K562 (cell line): ENCODE measurements around the gene VDAC1. TPM values are rescaled to one million over a fixed set of nuclear protein-coding genes. Genes with fewer than 3 reads are reported as not detected.

ENCODE experiments used
- ATAC-seq: fragments of 200-7000 bp; cut with Tn5 transposase; 3 replicates; pipeline ENCODE4 v1.9.1; 2020; ENCODE audit warnings: moderate library complexity
- BruUV-seq: library from RNA; stranded (reverse); fragments of 400-500 nt; replicated peaks from 2 replicates; lab custom pipeline; 2021; lab: Mats Ljungman, UMichigan
- CTCF ChIA-PET: fragments of 300-600 bp; formaldehyde crosslinking; extraction: SDS; loops from one replicate; lab custom pipeline; 2021; ENCODE audit warnings: low intra/inter-chr PET ratio; lab: Yijun Ruan, JAX
- POLR2A ChIA-PET: fragments of 300-600, 350-650 bp; sonication (Branson Sonifier 250); formaldehyde crosslinking; extraction: SDS; loops from one replicate; lab custom pipeline; 2021; ENCODE audit warnings: antibody characterized with exemption, inconsistent platforms; lab: Yijun Ruan, JAX
- DNase-seq, 4 experiments: peaks; one replicate each; pipeline versions ENCODE4 v3.0.0 to v3.0.0-alpha.2; 2011 to 2018; ENCODE audit warnings: low spot score in 3 of 4, mixed read lengths in 3 of 4; ENCODE audit errors: extremely low read depth in 1 of 4
- FAIRE-seq: peaks from 2 replicates; lab custom pipeline; 2011; peaks lifted over from hg19 to GRCh38; lab: Jason Lieb, UNC
- H2AFZ ChIP-seq: 2 replicates; pipeline ENCODE4 v1.6.0; 2011; ENCODE audit warnings: low read depth, low read length, control low read depth, inconsistent platforms
- H3K27ac ChIP-seq: fragments of 200-600 bp; 3 replicates; pipeline ENCODE4 v1.8.0; 2011; ENCODE audit warnings: low read depth, mild to moderate bottlenecking, control low read depth, inconsistent platforms, low read length, moderate library complexity, mixed read lengths; ENCODE audit errors: extremely low read depth
- H3K27me3 ChIP-seq, 2 experiments: fragments of 300-600 bp in 1 of 2; 2 replicates in 1 of 2; 3 replicates in 1 of 2; pipeline versions ENCODE4 v1.6.0 to v1.8.0; 2011; ENCODE audit warnings: inconsistent platforms in 2 of 2, low read length in 2 of 2, mild to moderate bottlenecking in 1 of 2, mixed read lengths in 1 of 2, moderate library complexity in 1 of 2; ENCODE audit not compliant: control insufficient read depth in 2 of 2, insufficient read depth in 2 of 2
- H3K36me3 ChIP-seq: fragments of 300-600 bp; 3 replicates; pipeline ENCODE4 v1.8.0; 2011; ENCODE audit warnings: mild to moderate bottlenecking, low read length, inconsistent platforms; ENCODE audit not compliant: control insufficient read depth, insufficient read depth
- H3K4me1 ChIP-seq, 2 experiments: fragments of 200-600 bp in 1 of 2; replicated peaks in 1 of 2; 2 replicates in 1 of 2; 3 replicates in 1 of 2; pipeline versions ENCODE4 v1.5.1 to v1.8.0; 2011; ENCODE audit warnings: inconsistent platforms in 2 of 2, low read length in 2 of 2, mild to moderate bottlenecking in 1 of 2, mixed read lengths in 1 of 2, moderate library complexity in 1 of 2; ENCODE audit not compliant: control insufficient read depth in 2 of 2, insufficient read depth in 2 of 2
- H3K4me2 ChIP-seq: 2 replicates; pipeline ENCODE4 v1.6.1; 2011; ENCODE audit warnings: low read length, control low read depth, inconsistent platforms, mixed read lengths; ENCODE audit not compliant: insufficient read depth
- H3K4me3 ChIP-seq: fragments of 200-600 bp; sonication (generic), shearing (Covaris generic); 2 replicates; pipeline ENCODE4 v1.5.1; 2016; ENCODE audit warnings: control low read depth, inconsistent platforms
- H3K79me2 ChIP-seq: fragments of 200-600 bp; 3 replicates; pipeline ENCODE4 v1.8.0; 2011; ENCODE audit warnings: low read length, inconsistent platforms; ENCODE audit not compliant: control insufficient read depth, insufficient read depth
- H3K9ac ChIP-seq, 2 experiments: 2 replicates each; pipeline versions ENCODE4 v1.6.0 to v1.6.1; 2011; ENCODE audit warnings: low read depth in 2 of 2, low read length in 2 of 2, control low read depth in 1 of 2, inconsistent platforms in 1 of 2, mild to moderate bottlenecking in 1 of 2, mixed read lengths in 1 of 2; ENCODE audit not compliant: insufficient read depth in 1 of 2
- H3K9me1 ChIP-seq: one replicate; pipeline ENCODE4 v1.6.0; 2011; ENCODE audit warnings: inconsistent platforms, mild to moderate bottlenecking, low read length, moderate library complexity; ENCODE audit not compliant: control insufficient read depth, insufficient read depth
- H3K9me3 ChIP-seq: replicated peaks from 2 replicates; pipeline ENCODE4 v1.5.1; 2011; ENCODE audit warnings: low read depth, low read length, inconsistent platforms; ENCODE audit not compliant: control insufficient read depth, insufficient read depth
- H4K20me1 ChIP-seq: replicated peaks from 2 replicates; pipeline ENCODE4 v1.6.1; 2011; ENCODE audit warnings: low read length, inconsistent platforms, mixed read lengths; ENCODE audit not compliant: control insufficient read depth, insufficient read depth
- DNMT1 ChIP-seq: fragments of 450-650 bp; IDR thresholded peaks from 2 replicates; pipeline ENCODE4 v1.6.1; 2016; ENCODE audit warnings: antibody characterized with exemption, mild to moderate bottlenecking
- E2F8 ChIP-seq: fragments of 450-650 bp; IDR thresholded peaks from 2 replicates; pipeline ENCODE4 v1.7.1; 2018; ENCODE audit warnings: mild to moderate bottlenecking, low read depth; ENCODE audit not compliant: partially characterized antibody
- LCOR ChIP-seq: sonication (generic); formaldehyde crosslinking; IDR thresholded peaks from 2 replicates; pipeline ENCODE4 v1.8.0; 2022; ENCODE audit warnings: mild to moderate bottlenecking, missing genetic modification reagents
- MED1 ChIP-seq: sonication (generic); formaldehyde crosslinking; IDR thresholded peaks from 2 replicates; pipeline ENCODE4 v1.8.1; 2023; ENCODE audit warnings: missing genetic modification reagents, borderline replicate concordance
- MXD1 ChIP-seq: fragments of 250-450 bp; sonication (Bioruptor Pico); IDR thresholded peaks from 2 replicates; pipeline ENCODE4 v1.8.0; 2021; ENCODE audit warnings: borderline replicate concordance, mild to moderate bottlenecking, moderate library complexity; ENCODE audit not compliant: poor library complexity, severe bottlenecking
- NEUROD1 ChIP-seq: fragments of 150-350 bp; IDR thresholded peaks from 2 replicates; pipeline ENCODE4 v1.6.1; 2014; ENCODE audit warnings: borderline replicate concordance, low read length, low read depth; ENCODE audit not compliant: partially characterized antibody
- PHF8 ChIP-seq: fragments of 200-600 bp; sonication (generic); IDR thresholded peaks from 2 replicates; pipeline ENCODE4 v1.6.1; 2012; ENCODE audit warnings: mixed run types, mild to moderate bottlenecking, inconsistent platforms, low read length, moderate library complexity, borderline replicate concordance
- RCOR1 ChIP-seq, 2 experiments: IDR thresholded peaks; 2 replicates each; pipeline ENCODE4 v1.6.1; 2012; ENCODE audit warnings: low read depth in 2 of 2, low read length in 2 of 2, borderline replicate concordance in 1 of 2, improper control_type of control experiment in 1 of 2
- SOX6 ChIP-seq: fragments of 450-650 bp; IDR thresholded peaks from 2 replicates; pipeline ENCODE4 v1.6.1; 2014; ENCODE audit warnings: mild to moderate bottlenecking
- TFAP4 ChIP-seq: sonication (generic); formaldehyde crosslinking; IDR thresholded peaks from 2 replicates; pipeline ENCODE4 v1.8.0; 2022; ENCODE audit warnings: missing genetic modification reagents, mild to moderate bottlenecking, moderate library complexity, borderline replicate concordance
- TRIM28 ChIP-seq: fragments of 450-650 bp; IDR thresholded peaks from 2 replicates; pipeline ENCODE4 v1.6.1; 2017
- ZFPM2 ChIP-seq: fragments of 250-450 bp; sonication (Bioruptor Pico); IDR thresholded peaks from 2 replicates; pipeline ENCODE4 v1.5.1; 2022; ENCODE audit warnings: mild to moderate bottlenecking
- ZHX1 ChIP-seq: fragments of 150-350 bp; conservative IDR thresholded peaks from 2 replicates; pipeline ENCODE4 v1.6.1; 2014; ENCODE audit warnings: low read length
- ZNF263 ChIP-seq: sonication (generic); formaldehyde crosslinking; IDR thresholded peaks from 2 replicates; pipeline ENCODE4 v1.8.0; 2022; ENCODE audit warnings: mild to moderate bottlenecking, missing genetic modification reagents, borderline replicate concordance
- ZNF511 ChIP-seq: sonication (generic); formaldehyde crosslinking; IDR thresholded peaks from 2 replicates; pipeline ENCODE4 v1.8.0; 2022; ENCODE audit warnings: mild to moderate bottlenecking, missing genetic modification reagents
- WGBS: fragments of 100-300 bp; shearing (Covaris generic); methylation state at CpG from one replicate; pipeline ENCODE4 v1.1.6; 2016; ENCODE audit warnings: low coverage, mixed read lengths; ENCODE audit not compliant: insufficient coverage; ENCODE audit errors: missing lambda C conversion rate; 5-methylcytosine and 5-hydroxymethylcytosine counted together
- in situ Hi-C: fragments of 300-500 bp; cut with MboI; formaldehyde crosslinking; loops from 4 replicates; pipeline ENCODE4 v1.15.0; 2018; ENCODE audit warnings: inconsistent platforms, mixed read lengths
- intact Hi-C: fragments of 100-400 bp; cut with micrococcal nuclease; formaldehyde crosslinking; loops from 2 replicates; pipeline ENCODE4 v1.14.2; 2022
- polyA plus RNA-seq, 8 experiments: library from polyadenylated mRNA; depleted of rRNA in 4 of 8; stranded (reverse) in 5 of 8; unstranded in 3 of 8; fragments of >200 nt; fragmentation: Nextera tagmentation in 2 of 8; fragmentation: Illumina TruSeq in 1 of 8; extraction: Ambion mirVana in 2 of 8; extraction: Trizol in 1 of 8; gene quantifications; 2 replicates each; pipeline versions ENCODE4 v1.2.1 to v1.2.3, GENCODE V29; 2011 to 2014; ENCODE audit warnings: inconsistent platforms in 1 of 8, missing spikeins in 1 of 8
- total RNA-seq, 7 experiments: library from RNA; depleted of rRNA in 6 of 7; stranded (reverse); fragments of >200 nt in 6 of 7; fragmentation: Illumina TruSeq in 2 of 7; extraction: Trizol in 2 of 7; gene quantifications; 2 replicates each; pipeline versions ENCODE4 v1.2.1 to v1.2.3, GENCODE V29; 2011 to 2021; ENCODE audit warnings: low replicate concordance in 1 of 7

Gene VDAC1
- total and polyA plus RNA-seq, 9 of the 15 experiments (the other 6 are each of a cell fraction or from before 2014, with no cell fraction given) = 168 to 366 (median 293) TPM

GRCh38 chr5:133959643-133960042, 45.1 kb downstream of the VDAC1 start:
- Histone ChIP-seq H3K9me1 (no peaks in the 10 kb centered on the region), H4K20me1 (no peaks in the 10 kb centered on the region), H3K79me2 (peaks cover 44% of the 10 kb centered on the region), H3K4me2 (no peak overlapping the region), H3K9me3 (no peaks in the 10 kb centered on the region), H3K36me3 (peaks cover 51% of the 10 kb centered on the region), H3K27ac (no peak overlapping the region), H2AFZ (no peak overlapping the region), H3K9ac (no peak overlapping the region), H3K4me1 (peaks cover 0 to 17% of the 10 kb centered on the region in 2 experiments; a peak in 3 of 5 replicates), H3K27me3 (no peaks in the 10 kb centered on the region), H3K4me3 (no peak overlapping the region)
- DNase-seq = no peak
- no peak for ATAC-seq
- CTCF ChIA-PET = no interaction called here
- WGBS = 67% methylated on average over 11 of the region's 11 CpGs
- FAIRE-seq = no peak
- in situ Hi-C loops = no loop called here
- POLR2A ChIA-PET = no interaction called here
- no TSS peak for BruUV-seq
- intact Hi-C loops = no loop called here
- TF ChIP-seq ZHX1 (no peak), DNMT1 (no peak), MXD1 (CRISPR knock-in tag) (no peak), PHF8 (no peak), E2F8 (no peak), MED1 (CRISPR knock-in tag) (no peak), TFAP4 (CRISPR knock-in tag) (no peak), RCOR1 (IDR thresholded peaks at IDR 0.05; ENCODE audit: borderline replicate concordance in 1 of 2, low read depth in 2 of 2, low read length in 2 of 2) (peak in 1 of 2 experiments; percentile 61; a peak in 1 of 4 replicates), LCOR (no peak), ZFPM2 (no peak), SOX6 (peak; percentile 37; the same call in 1 of the 2 replicates), ZNF511 (no peak), TRIM28 (no peak), ZNF263 (CRISPR knock-in tag) (peak; percentile 65; the same call in 1 of the 2 replicates), NEUROD1 (no peak)
